HepG2 (cell line): ENCODE measurements around the gene GTF2H1. TPM values are rescaled to one million over a fixed set of nuclear protein-coding genes. Genes with fewer than 3 reads are reported as not detected.

Source experiments
- MBD4 ChIP-seq: IDR thresholded peaks from 2 replicates; pipeline ENCODE4 v1.6.1; 2012; ENCODE audit warnings: low read length, inconsistent platforms, borderline replicate concordance
- NFYC ChIP-seq: IDR thresholded peaks from 2 replicates; pipeline ENCODE4 v1.6.1; 2016; ENCODE audit warnings: missing genetic modification reagents, missing compliant biosample characterization
- SP2 ChIP-seq: sonication (generic); formaldehyde crosslinking; IDR thresholded peaks from 2 replicates; pipeline ENCODE4 v1.5.1; 2020; ENCODE audit warnings: mild to moderate bottlenecking, missing genetic modification reagents
- ZBTB43 ChIP-seq: sonication (generic); formaldehyde crosslinking; conservative IDR thresholded peaks from 2 replicates; pipeline ENCODE4 v1.4.0; 2020; ENCODE audit warnings: missing genetic modification reagents
- ZHX2 ChIP-seq, 2 experiments: sonication (generic) in 1 of 2; formaldehyde crosslinking in 1 of 2; IDR thresholded peaks; 2 replicates each; pipeline versions ENCODE4 v1.6.1 to v1.9.0; 2014 to 2022; ENCODE audit warnings: antibody characterized with exemption in 1 of 2, borderline replicate concordance in 1 of 2, inconsistent platforms in 1 of 2, low read depth in 1 of 2, missing genetic modification reagents in 1 of 2
- polyA plus RNA-seq, 8 experiments: library from polyadenylated mRNA; depleted of rRNA in 3 of 8; stranded (reverse) in 7 of 8; unstranded in 1 of 8; fragments of >200 nt; fragmentation: Illumina TruSeq in 4 of 8; extraction: Trizol in 4 of 8; gene quantifications; 2 replicates each; pipeline versions ENCODE4 v1.2.1 to v1.2.3, GENCODE V29; 2011 to 2016; ENCODE audit warnings: low read depth in 4 of 8, missing spikeins in 1 of 8, mixed read lengths in 1 of 8; ENCODE audit not compliant: insufficient read depth in 1 of 8
- total RNA-seq, 5 experiments: library from RNA; depleted of rRNA; stranded (reverse); fragments of >200 nt; fragmentation: Illumina TruSeq; extraction: Trizol; gene quantifications; 2 replicates each; pipeline ENCODE4 v1.2.3, GENCODE V29; 2016; ENCODE audit warnings: low read depth in 1 of 5

The GTF2H1 gene
- total and polyA plus RNA-seq, 2 of the 13 experiments (the other 11 are each of a cell fraction or from before 2014, with no cell fraction given), result 15.7 to 51.4 TPM

- TF ChIP-seq ZHX2 (IDR thresholded peaks at IDR 0.05; ENCODE audit: low read depth) (no peak), ZHX2 (CRISPR knock-in tag; IDR thresholded peaks at IDR 0.05; ENCODE audit: borderline replicate concordance) (no peak), MBD4 (no peak), SP2 (no peak), NFYC (CRISPR knock-in tag) (no peak), ZBTB43 (CRISPR knock-in tag) (no peak)
Measured at GRCh38 chr11:18320617-18321016, 1.8 kb upstream of the GTF2H1 start (continued).
